H1 (cell line): ENCODE measurements around the gene DEPP1.

Source experiments
- EGR1 ChIP-seq: IDR thresholded peaks from 2 replicates; pipeline ENCODE4 v1.6.1; 2011; ENCODE audit warnings: low read depth, low read length, borderline replicate concordance
- MAFK ChIP-seq: IDR thresholded peaks from 2 replicates; pipeline ENCODE4 v1.6.1; 2012; ENCODE audit warnings: low read depth, mild to moderate bottlenecking, improper control_type of control experiment, low read length
- POLR2A ChIP-seq, 2 experiments: IDR thresholded peaks; 1 replicate in 1 of 2; 2 replicates in 1 of 2; pipeline ENCODE4 v1.6.1; 2011; ENCODE audit warnings: low read depth in 2 of 2, low read length in 2 of 2, mild to moderate bottlenecking in 2 of 2; ENCODE audit errors: control extremely low read depth in 1 of 2
- SIN3A ChIP-seq, 2 experiments: IDR thresholded peaks in 1 of 2; conservative IDR thresholded peaks in 1 of 2; 2 replicates each; pipeline ENCODE4 v1.6.1; 2011 to 2012; ENCODE audit warnings: low read length in 2 of 2, improper control_type of control experiment in 1 of 2, low read depth in 1 of 2, mild to moderate bottlenecking in 1 of 2
- SP1 ChIP-seq: IDR thresholded peaks from 2 replicates; pipeline ENCODE4 v1.6.1; 2011; ENCODE audit warnings: low read depth, low read length
- SRF ChIP-seq: IDR thresholded peaks from 2 replicates; pipeline ENCODE4 v1.6.1; 2011; ENCODE audit warnings: mild to moderate bottlenecking, low read depth, low read length, moderate library complexity
- TAF1 ChIP-seq: IDR thresholded peaks from 2 replicates; pipeline ENCODE4 v1.6.1; 2011; ENCODE audit warnings: mild to moderate bottlenecking, low read depth, low read length
- TAF7 ChIP-seq: optimal IDR thresholded peaks from 2 replicates; pipeline ENCODE3; 2011; ENCODE audit warnings: low read depth, mild to moderate bottlenecking, inconsistent platforms, low read length, moderate library complexity, borderline replicate concordance
- TBP ChIP-seq: IDR thresholded peaks from 2 replicates; pipeline ENCODE4 v1.6.1; 2011; ENCODE audit warnings: low read depth, low read length, improper control_type of control experiment
- YY1 ChIP-seq: IDR thresholded peaks from 2 replicates; pipeline ENCODE4 v1.6.1; 2011; ENCODE audit warnings: low read depth, mild to moderate bottlenecking, low read length
- TF ChIP-seq, protein P1 (sequence below), 3 experiments: IDR thresholded peaks; 1 replicate in 2 of 3; 2 replicates in 1 of 3; pipeline versions ENCODE4 v1.5.1 to v1.6.1; 2011; ENCODE audit warnings: low read length in 3 of 3, mild to moderate bottlenecking in 3 of 3, inconsistent platforms in 2 of 3, low read depth in 1 of 3, moderate library complexity in 1 of 3; ENCODE audit not compliant: insufficient read depth in 1 of 3; ENCODE audit errors: control extremely low read depth in 1 of 3

DNA sequence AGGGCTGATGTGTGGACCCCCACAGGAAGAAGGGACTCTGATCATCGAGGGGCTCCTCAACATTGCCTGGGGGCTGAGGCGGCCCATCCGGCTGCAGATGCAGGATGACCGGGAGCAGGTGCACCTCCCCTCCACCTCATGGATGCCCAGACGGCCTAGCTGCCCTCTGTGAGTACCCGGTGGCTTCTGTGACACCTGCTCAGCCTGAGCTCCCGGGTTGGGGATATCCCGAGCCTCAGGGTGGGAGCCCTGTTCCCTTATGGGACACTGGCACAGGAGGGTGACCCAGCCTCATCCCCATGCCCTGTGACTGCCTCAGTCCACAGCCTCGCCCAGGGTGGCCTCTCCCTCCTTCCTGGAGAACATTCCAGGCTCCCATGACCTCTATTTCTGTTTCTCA lies 3.9 kb upstream of the DEPP1 start:
- TF ChIP-seq YY1 (no peak), MAFK (no peak), TAF7 (no peak), SP1 (no peak), SRF (no peak), SIN3A (conservative IDR thresholded peaks at IDR 0.05 in 1 of 2, IDR thresholded peaks at IDR 0.05 in 1 of 2; ENCODE audit: low read depth in 1 of 2, low read length in 2 of 2) (no peak), EGR1 (no peak), TBP (no peak), POLR2A (IDR thresholded peaks at IDR 0.05; ENCODE audit: control extremely low read depth in 1 of 2, low read depth in 2 of 2, low read length in 2 of 2) (no peak), TAF1 (no peak)
- TF ChIP-seq, protein P1, sequence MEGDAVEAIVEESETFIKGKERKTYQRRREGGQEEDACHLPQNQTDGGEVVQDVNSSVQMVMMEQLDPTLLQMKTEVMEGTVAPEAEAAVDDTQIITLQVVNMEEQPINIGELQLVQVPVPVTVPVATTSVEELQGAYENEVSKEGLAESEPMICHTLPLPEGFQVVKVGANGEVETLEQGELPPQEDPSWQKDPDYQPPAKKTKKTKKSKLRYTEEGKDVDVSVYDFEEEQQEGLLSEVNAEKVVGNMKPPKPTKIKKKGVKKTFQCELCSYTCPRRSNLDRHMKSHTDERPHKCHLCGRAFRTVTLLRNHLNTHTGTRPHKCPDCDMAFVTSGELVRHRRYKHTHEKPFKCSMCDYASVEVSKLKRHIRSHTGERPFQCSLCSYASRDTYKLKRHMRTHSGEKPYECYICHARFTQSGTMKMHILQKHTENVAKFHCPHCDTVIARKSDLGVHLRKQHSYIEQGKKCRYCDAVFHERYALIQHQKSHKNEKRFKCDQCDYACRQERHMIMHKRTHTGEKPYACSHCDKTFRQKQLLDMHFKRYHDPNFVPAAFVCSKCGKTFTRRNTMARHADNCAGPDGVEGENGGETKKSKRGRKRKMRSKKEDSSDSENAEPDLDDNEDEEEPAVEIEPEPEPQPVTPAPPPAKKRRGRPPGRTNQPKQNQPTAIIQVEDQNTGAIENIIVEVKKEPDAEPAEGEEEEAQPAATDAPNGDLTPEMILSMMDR (IDR thresholded peaks at IDR 0.05; ENCODE audit: control extremely low read depth in 1 of 3, insufficient read depth in 1 of 3, low read depth in 1 of 3, low read length in 3 of 3), result no peak
